Activated T-helper 9 cell treated with anti-CD3 and anti-CD28 coated beads, Interleukin-2, amount 50 U/mL, for 16 hours (primary cell): ENCODE data around the gene NSMF.

Experiments used
- DNase-seq: peaks from one replicate; pipeline ENCODE4 v3.0.0-alpha.2; 2020; ENCODE audit warnings: low read depth

Gene NSMF

GRCh38 chr9:137459152-137459600 is at the start of gene NSMF:
TSS of gene NSMF (minus strand) at chr9:137459334. CDS start at chr9:137459102, 232 bp downstream.
- peak; percentile 90 for DNase-seq

GRCh38 chr9:137506702-137507171 is 47.6 kb upstream of the NSMF start:
- no peak for DNase-seq

- DNase-seq, result no peak
Measured at GRCh38 chr9:137506274-137506673, 47.1 kb upstream of the NSMF start.

GRCh38 chr9:137505421-137506140 is 46.4 kb upstream of the NSMF start:
- no peak for DNase-seq

GRCh38 chr9:137504432-137504777 is 45.3 kb upstream of the NSMF start:
- no peak for DNase-seq

GRCh38 chr9:137502008-137502911 is 43.1 kb upstream of the NSMF start:
- DNase-seq, result no peak

- no peak for DNase-seq
Measured at GRCh38 chr9:137501457-137501856, 42.3 kb upstream of the NSMF start.

- DNase-seq, result no peak
Measured at GRCh38 chr9:137500666-137501397, 41.7 kb upstream of the NSMF start.

GRCh38 chr9:137499858-137500661 is 40.9 kb upstream of the NSMF start:
- no peak for DNase-seq

- no peak for DNase-seq
Measured at GRCh38 chr9:137499416-137499815, 40.3 kb upstream of the NSMF start.

- no peak for DNase-seq
Measured at GRCh38 chr9:137498720-137499150, 39.6 kb upstream of the NSMF start.

- no peak for DNase-seq
Measured at GRCh38 chr9:137497921-137498719, 39.0 kb upstream of the NSMF start.

- DNase-seq, result no peak
Measured at GRCh38 chr9:137496601-137497375, 37.7 kb upstream of the NSMF start.

- DNase-seq, result no peak
Measured at GRCh38 chr9:137494550-137495351, 35.6 kb upstream of the NSMF start.

GRCh38 chr9:137494104-137494544 is 35.0 kb upstream of the NSMF start:
- no peak for DNase-seq

GRCh38 chr9:137493364-137494103 is 34.4 kb upstream of the NSMF start:
- DNase-seq, result no peak

GRCh38 chr9:137492464-137493363 is 33.6 kb upstream of the NSMF start:
- DNase-seq, result no peak
